ENCODE results near the gene IFNL2. TPM values are rescaled to one million over a fixed set of nuclear protein-coding genes. Genes with fewer than 3 reads are reported as not detected.
"Not testable (repeated sequence)": the region's sequence is repeated elsewhere in the genome, so short reads cannot be mapped to it uniquely, and the experiment has no call there.

Gene IFNL2
- polyA plus RNA-seq, 12 donors, result not detected

DNA sequence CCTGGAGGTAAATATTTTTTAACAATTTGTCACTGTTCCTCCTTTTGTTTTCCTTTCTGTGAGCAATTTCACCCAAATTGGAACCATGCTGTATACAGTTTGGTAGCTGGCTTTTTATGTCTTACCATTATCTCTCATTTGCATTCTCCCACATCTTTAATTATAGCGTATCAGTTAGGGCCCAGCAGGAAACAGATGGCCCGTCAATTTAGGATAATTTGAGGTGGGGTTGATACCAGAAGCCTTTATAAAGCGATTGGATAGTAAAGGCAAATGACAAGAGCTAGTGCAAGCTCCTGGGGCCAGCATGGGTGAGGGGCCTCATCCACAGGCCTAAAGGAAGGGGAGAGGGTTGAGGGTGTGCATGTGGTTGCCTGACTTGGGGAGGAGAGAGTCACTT is 15.7 kb upstream of the IFNL2 start:
- no peak for DNase-seq

DNA sequence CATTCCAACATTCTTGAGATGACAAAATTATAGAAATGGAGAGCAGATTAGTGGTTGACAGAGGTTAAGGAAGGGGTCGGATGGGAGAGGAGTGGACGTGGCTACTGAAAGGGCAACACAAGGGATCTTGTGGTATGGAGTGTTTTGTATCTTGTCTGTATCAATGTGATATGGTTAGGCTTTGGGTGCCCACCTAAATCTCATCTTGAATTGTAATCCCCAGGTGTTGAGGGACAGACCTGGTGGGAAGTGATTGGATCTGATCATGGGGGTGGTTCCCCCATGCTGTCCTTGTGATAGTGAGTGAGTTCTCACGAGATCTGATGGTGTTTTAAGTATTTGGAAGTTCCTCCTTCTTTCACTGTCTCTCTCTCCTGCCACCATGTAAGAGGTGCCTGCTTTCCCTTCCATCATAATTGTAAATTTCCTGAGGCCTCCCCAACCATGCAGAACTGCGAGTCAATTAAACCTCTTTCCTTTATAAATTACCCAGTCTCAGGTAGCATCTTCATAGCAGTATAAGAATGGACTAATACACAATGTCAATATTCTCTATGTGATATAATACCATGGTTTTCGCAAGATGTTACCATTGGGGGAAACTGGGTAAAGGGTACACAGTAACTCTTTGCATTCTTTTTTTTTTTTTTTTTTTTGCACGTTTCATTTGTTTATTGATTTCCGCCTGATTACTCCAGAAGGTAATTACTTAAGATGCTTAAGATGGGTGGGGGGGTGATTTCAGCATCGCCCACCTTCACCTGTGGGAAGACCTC is 14.6 kb upstream of the IFNL2 start:
- no peak for DNase-seq

DNA sequence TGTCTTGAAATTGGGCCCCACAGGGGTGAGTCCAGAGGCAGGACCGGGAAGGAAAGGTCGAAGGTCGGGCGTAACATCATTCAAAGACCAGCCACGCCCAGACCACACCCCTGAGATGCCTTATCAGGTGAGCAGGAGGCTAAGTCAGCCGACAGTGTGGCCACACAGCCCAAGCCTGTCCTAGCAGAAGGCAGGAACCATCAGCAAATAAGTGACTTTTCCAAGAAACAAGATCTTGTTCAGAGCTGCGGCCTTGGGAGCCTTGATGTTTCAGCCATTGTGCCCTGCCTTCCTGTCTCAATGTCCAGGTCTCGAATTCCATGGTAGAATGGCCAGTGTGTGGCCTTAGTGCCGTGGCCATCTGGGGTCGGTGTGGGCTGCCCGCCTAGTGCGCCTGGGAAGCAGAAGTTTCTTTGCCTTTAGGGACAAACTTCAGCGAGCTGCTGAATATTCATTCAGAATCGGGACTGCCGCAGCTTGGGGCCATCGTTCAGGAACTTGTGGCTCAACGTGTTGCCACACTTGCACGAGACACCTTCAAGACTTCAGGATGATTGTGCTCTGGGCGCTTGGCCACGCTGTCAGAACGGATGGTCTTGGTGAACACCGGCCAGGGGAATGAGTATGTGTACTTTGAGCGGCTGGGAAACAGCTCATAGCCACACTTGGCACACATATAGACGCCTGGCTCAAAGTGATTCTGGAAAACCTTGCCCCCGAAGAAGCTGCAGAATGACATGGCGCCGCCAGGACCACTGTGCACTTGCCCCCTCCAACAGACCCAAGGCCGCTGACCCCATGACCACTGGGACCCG is 13.5 kb upstream of the IFNL2 start:
- DNase-seq, result no peak

DNA sequence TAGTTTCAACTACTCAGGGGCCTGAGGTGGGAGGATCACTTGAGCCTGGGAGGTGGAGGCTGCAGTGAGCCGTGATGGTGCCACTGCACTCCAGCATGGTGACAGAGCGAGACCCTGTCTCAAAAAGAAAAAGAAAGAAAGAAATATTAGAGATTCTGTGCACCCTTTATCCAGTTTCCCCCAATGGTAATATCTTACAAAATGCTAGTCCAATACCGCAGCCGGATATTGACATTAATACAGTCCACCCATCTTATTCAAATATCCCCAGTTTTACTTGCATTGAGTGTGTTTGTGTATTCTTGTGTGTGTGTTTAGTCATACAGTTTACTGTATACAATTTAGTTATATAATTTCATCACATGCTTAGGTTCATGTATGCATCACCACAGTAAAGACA is 11.0 kb upstream of the IFNL2 start:
- DNase-seq, result no peak

DNA sequence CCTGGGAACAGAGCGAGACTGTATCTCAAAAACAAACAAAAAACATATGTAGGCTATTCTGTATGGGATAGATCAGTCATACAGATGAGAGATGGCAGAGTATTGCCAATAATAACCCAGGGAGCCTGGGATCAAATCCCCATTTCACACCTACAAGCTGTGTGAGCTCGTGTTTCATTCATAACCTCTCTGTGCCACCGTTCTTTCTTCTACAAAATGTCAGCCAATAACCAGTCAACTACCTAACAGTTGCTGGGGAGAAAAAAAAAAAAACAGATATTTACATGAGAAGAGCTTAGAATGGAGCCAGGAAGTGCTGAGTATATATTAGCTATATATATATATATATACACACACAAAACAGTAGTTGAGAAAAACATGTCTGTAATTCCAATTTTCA is 6.5 kb upstream of the IFNL2 start:
- no peak for DNase-seq

DNA sequence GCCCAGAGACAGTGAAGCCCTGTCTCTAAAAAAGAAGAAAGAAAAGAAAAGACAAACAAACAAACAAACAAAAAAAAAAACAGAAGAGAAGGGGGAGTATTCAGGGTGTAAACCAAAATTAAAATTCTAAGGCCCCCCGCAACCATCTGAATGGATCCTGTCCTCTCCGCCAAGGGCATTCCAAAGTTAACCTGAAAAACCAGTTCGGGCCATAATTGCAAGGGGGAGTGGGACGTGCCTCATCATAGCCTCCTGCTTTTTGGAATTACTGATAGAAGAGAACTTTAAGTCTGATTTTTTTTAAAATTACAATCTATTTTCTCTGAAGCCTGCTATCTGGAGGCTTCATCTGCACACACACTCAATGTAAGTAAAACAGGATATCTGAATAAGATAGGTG is 5.7 kb upstream of the IFNL2 start:
- no peak for DNase-seq

DNA sequence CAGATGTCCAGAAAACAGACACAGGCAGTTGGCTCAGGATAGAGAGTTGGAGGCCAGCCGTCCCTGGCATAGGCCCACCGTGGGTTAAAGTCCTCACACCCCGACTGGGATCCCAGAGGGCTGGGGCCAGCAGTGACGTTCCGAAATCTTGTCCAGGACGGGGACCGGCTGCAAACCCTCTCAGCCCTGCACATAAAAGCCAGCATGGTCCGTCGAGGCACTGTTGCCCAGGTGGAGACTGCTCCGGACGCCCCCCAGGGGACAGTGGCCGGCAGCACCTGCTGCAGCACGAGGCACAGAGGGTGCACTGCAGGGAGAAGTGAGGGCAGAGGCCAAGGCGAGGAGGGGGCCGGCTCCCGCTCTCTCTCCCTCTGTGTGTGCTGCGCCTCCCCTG is 4.3 kb upstream of the IFNL2 start:
- DNase-seq, result no peak

DNA sequence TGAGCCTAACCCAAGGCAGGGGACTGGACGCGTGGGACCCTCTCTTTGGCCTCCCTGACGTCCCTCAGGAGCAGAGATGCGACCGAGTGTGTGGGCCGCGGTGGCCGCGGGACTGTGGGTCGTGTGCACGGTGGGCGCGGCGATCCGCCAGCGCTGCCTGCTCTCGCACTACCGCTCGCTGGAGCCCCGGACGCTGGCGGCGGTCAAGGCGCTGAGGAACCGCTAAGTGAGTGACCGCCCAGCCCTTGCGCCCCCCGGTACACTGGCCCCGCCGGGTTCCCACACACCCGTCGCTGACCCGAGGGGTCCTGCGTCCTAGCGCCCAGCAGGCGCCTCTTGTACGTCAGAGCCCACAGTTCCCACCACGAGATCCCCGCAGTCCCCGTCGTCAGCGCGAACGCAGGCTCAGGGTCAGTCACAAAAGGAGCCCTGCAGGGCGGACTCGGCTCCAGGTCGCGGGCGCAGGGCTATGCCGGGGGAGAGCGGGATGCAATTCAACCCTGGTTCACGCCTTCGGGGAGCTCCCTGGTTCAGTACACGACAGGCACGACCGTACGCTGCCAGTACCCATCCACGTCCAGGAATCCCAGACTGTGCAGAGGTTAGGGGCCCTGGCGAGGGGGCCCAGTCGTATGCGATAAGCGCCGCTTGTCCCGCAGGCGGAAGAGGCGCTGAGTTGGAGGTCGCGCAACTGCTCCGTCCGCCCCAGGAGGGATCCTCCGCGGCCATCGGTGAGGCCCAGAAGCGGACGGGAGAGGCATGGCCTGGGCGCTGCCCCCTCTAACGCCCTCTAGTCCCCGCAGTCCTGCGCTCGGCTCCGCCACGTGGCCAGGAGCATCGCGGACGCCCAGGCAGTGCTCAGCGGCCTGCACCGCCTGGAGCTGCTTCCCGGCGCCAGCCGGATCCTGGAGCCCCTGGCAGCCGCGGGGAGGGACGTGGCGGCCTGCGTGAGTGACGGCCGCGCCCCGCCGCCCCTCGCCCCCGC is 3.6 kb upstream of the IFNL2 start:
- no peak for DNase-seq

DNA sequence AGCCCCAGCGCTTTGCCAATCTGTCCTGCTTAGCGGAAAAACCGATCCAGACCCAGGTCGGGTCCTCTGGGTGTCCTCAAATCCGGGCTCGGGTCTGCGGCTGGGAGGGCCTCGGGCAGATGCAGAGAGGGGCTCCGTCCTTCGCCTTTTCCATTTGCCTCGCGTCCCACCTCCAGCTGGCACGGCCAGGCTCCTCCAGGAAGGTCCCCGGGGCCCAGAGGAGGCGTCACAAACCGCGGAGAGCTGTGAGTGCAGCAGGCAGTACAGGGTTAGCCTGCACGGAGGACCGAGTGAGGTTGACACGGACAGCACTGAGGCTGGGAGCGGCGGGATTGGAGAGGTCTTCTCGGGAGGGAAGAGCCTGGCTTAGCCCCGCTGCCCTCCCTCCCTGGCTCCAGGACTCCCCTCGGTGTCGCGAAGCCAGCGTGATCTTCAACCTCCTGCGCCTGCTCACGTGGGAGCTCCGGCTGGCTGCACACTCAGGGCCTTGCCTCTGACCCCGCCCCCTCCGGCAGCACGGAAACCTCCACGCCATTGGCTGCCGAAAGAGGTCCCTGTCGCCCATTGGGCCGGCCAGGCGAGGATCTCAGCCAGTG is 2.8 kb upstream of the IFNL2 start:
- DNase-seq, result no peak

DNA sequence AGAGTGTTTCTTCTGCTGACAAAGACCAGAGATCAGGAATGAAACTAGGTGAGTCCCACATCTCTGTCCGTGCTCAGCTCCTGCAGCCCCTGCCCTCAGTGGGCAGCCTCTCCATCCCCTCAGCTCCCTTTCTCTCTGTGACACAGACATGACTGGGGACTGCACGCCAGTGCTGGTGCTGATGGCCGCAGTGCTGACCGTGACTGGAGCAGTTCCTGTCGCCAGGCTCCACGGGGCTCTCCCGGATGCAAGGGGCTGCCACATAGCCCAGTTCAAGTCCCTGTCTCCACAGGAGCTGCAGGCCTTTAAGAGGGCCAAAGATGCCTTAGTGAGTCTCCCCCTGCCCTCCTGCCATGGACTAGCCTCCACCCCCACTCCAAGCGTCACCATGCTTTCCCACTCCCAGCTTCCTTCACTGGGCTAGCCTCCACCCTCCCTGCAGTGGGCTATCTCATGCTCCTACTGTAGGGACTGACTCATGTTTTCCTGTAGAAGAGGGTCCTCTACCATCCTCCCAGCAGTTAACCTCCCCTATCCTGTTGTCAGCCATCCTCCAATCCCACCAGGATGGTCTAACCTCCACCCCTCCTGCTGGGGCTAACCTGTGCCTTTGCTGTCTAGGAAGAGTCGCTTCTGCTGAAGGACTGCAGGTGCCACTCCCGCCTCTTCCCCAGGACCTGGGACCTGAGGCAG is 481 bp downstream of the IFNL2 start:
- not testable (repeated sequence) for DNase-seq

DNA sequence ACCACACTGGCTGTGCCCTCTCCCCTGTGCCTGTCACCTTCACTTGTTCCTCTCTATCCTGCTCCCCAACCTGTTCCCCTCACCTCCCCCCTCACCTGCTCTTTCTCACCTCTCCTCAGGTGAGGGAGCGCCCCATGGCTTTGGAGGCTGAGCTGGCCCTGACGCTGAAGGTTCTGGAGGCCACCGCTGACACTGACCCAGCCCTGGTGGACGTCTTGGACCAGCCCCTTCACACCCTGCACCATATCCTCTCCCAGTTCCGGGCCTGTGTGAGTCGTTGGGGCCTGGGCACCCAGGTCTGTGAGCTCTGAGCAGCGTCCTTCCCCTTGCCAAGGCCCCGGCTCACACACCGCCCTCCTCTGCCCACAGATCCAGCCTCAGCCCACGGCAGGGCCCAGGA is 1.2 kb downstream of the IFNL2 start:
- not testable (repeated sequence) for DNase-seq

DNA sequence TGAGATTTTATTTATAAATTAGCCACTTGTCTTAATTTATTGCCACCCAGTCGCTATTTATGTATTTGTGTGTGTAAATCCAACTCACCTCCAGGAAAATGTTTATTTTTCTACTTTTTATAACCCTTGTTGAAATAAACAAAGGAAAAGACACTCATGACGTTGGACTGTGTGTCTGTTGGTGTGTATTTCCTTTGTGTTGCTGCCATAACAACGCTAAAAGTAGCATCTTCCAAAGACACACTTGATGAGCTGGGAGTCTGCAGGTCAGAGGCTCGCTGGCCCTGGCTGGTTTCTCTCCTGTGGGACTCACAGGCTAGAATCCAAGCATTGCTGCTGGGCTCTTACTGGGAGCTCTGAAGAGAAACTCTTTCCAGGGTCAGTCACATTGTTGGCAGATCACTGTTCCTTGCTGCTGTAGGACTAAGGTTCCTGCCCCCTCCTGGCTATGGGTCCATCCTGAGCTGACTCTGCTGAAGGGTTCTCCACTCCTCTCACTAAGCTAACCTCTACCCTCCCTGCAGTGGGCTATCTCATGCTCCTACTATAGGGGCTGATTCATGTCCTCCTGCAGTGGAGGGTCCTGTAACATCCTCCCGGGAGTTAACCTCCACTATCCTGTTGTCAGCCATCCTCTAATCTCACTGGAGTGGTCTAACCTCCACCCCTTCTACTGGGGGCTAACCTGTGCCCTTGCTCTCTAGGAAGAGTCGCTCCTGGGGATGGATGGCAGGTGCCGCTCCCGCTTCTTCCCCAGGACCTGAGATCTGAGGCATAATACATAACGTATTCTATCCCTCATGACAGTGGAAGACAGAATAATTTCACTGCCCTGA is 2.1 kb downstream of the IFNL2 start:
- no peak for DNase-seq

DNA sequence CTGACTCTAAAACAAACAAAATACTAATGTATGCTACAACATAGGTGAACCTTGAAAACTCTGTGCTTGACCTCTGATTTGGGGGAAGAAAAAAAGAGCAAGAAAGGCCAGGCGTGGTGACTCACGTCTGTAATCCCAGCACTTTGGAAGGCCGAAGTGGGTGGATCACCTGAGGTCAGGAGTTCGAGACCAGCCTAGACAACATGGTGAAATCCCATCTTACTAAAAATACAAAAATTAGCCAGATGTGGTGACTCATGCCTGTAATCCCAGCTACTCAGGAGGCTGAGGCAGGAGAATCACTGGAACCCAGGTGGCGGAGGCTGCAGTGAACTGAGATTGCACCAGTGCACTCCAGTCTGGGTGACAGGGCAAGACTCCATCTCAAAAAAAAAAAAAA is 5.7 kb downstream of the IFNL2 start:
- not testable (repeated sequence) for DNase-seq

DNA sequence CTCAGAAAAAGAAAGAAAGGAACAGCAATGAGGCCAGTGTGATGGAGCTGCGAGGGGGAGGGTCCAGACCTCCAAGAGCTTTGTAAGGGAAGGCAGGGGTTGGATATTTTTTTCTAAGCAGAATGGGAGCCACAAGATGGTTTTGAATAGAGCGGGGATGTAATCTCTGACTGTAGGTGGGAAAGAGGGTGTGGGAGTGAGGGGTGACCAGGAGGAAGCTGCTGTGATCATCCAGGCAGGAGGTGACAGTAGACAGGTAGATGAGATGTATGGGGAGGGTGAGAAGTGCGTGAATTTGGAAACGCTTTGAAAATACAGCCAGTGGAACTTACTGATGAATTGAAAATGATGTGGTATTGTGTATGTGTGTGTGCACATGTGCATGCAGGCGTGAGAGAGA is 7.4 kb downstream of the IFNL2 start:
- no peak for DNase-seq

DNA sequence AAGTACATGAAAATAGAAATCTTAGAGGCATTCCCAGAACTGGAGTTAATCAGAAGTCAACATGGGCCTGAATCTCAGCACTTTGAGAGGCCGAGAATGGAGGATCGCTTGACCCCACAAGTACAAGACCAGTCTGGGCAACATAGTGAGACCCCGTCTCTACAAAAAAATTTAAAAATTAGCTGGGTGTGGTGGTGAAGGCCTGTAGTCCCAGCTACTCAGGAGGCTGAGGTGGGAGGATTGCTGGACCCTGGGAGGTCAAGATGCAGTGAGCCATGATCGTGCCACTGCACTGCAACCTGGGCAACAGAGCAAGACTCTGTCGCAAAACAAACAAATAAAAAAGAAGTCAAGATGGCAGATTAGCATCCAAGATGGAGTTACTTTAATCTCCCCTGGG is 8.5 kb downstream of the IFNL2 start:
- DNase-seq, result no peak

DNA sequence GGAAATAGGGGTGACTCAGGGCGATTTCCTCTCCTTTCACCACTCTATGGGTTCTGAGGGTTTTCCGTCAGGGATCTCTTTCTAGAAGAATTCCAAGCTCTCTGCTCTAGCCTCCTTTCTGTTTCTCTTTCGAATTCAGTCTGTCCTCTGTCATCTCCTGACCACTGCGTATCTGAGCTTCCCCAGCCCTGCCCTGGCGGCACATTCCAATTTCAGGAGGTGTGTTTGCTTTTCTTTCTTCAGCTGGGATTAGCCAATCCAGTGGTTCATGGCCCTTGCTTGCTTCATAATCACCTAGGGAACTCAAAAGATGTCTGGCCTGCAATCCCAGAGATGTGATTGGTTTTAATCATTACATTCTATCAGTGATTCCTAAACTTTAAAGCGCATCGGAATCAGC is 9.4 kb downstream of the IFNL2 start:
- DNase-seq, result no peak

DNA sequence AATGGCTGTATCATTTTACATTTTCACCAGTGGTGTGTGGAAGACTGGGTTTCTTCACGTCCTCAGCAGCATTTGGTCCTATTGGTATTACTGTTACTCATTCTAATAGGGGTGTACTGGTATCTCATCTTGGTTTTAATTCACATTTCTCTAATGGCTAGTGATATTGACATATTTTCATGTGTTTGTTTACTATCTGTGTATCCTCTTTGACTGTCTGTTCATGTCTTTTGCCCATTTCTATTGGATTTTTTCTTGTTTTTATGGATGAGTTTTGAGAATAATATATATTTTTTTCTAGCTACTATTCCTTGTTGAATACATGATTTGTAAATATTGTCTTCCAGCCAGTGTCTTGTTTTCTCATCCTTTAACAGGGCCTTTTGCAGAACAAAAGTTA is 13.8 kb downstream of the IFNL2 start:
- DNase-seq, result no peak

DNA sequence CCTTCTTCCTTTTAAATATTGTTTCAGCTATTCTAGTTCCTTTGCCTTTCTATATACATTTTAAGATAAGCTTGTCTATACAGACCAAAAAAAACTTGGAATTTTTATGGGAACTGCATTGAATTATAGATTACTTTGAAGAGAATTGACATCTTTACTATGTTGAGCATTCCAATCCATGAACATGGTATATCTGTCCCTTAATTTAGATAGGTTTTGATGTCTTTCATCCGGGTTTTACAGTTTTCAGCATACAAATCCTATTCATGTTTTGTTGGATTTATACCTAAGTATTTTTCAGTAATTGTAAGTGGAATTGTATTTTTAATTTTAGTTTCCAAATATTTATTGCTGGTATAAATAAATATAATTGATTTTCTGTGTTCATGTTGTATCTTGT is 15.8 kb downstream of the IFNL2 start:
- DNase-seq, result no peak

DNA sequence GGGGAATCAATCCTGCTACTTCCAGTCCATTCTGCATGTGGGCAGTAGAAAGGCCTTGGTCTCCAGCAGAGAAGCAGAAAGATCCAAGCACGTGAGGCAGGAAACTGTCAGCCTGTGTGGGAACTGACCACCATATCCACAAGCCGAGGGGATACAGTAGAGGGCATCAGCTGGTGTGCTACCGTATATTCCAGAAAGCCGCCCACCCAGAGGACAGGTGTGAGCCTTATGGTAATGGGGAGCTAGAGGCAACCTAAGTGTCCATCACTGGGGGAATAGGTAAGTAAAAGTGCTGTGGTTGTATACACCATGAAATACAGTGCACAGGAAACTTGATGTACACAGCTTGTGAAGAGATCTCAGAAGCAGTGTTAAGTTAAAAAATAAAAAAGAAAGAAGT is 25.2 kb downstream of the IFNL2 start:
- DNase-seq, result no peak

DNA sequence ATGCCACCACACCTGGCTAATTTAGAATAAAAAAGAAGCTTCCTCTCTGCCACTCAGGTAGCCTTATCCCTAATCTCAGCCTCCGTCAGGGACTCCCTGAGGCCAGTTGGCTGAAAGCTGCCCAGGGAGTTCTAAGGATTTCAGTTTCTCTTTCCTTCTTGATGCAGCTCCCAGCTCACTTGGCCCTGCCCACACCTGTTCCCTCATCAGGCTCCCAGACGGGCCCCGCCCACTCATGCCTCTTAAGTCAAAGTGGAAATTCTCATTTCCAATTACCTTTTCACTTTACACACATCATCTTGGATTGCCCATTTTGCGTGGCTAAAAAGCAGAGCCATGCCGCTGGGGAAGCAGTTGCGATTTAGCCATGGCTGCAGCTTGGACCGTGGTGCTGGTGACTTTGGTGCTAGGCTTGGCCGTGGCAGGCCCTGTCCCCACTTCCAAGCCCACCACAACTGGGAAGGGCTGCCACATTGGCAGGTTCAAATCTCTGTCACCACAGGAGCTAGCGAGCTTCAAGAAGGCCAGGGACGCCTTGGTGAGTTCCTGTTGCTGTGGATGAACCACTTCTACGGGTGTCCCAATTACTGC is 28.0 kb downstream of the IFNL2 start, which contains the start of gene IFNL1:
Gene IFNL1, plus strand, starts transcription at position 353 of the 591 bp plus-strand sequence. Its CDS starts 15 bp downstream, at position 368.
- no peak for DNase-seq
